Smooth muscle cell (in vitro differentiated cells): ENCODE results near the gene KCNK18. TPM values are rescaled to one million over a fixed set of nuclear protein-coding genes. Genes with fewer than 3 reads are reported as not detected.
"Not testable (repeated sequence)": the region's sequence is repeated elsewhere in the genome, so short reads cannot be mapped to it uniquely, and the experiment has no call there.

ENCODE experiments used
- DNase-seq: peaks from one replicate; lab custom pipeline; 2025; ENCODE audit not compliant: unreplicated experiment; lab: John Stamatoyannopoulos, UW
- H2AFZ ChIP-seq: fragments of 200-600 bp; sonication (generic); 2 replicates; pipeline ENCODE4 v1.6.0; 2016; ENCODE audit warnings: antibody characterized with exemption, low read depth, mild to moderate bottlenecking
- H3F3A ChIP-seq: fragments of 200-600 bp; sonication (generic); 2 replicates; pipeline ENCODE4 v1.6.0; 2017; ENCODE audit warnings: antibody characterized with exemption, low read depth
- H3K27ac ChIP-seq: fragments of 200-600 bp; sonication (generic); 2 replicates; pipeline ENCODE4 v1.5.1; 2016; ENCODE audit warnings: low read depth, mild to moderate bottlenecking
- H3K27me3 ChIP-seq: fragments of 200-600 bp; sonication (generic); 2 replicates; pipeline ENCODE4 v1.6.1; 2016; ENCODE audit warnings: low read depth, mild to moderate bottlenecking
- H3K36me3 ChIP-seq: fragments of 200-600 bp; sonication (generic); 2 replicates; pipeline ENCODE4 v1.5.1; 2016; ENCODE audit warnings: low read depth
- H3K4me1 ChIP-seq: fragments of 200-600 bp; sonication (generic); 2 replicates; pipeline ENCODE4 v1.5.1; 2016; ENCODE audit warnings: low read depth
- H3K4me2 ChIP-seq: fragments of 200-600 bp; sonication (generic); 2 replicates; pipeline ENCODE4 v1.6.0; 2016; ENCODE audit warnings: mild to moderate bottlenecking
- H3K4me3 ChIP-seq: fragments of 200-600 bp; sonication (generic); 2 replicates; pipeline ENCODE4 v1.5.1; 2016; ENCODE audit warnings: mild to moderate bottlenecking
- H3K79me2 ChIP-seq: fragments of 200-600 bp; sonication (generic); 2 replicates; pipeline ENCODE4 v1.6.0; 2016; ENCODE audit warnings: low read depth, mild to moderate bottlenecking
- H3K9ac ChIP-seq: fragments of 200-600 bp; sonication (generic); 2 replicates; pipeline ENCODE4 v1.6.0; 2016; ENCODE audit warnings: low read depth
- H3K9me3 ChIP-seq: fragments of 200-600 bp; sonication (generic); replicated peaks from 2 replicates; pipeline ENCODE4 v1.5.1; 2016; ENCODE audit warnings: low read depth
- H4K20me1 ChIP-seq: fragments of 200-600 bp; sonication (generic); 2 replicates; pipeline ENCODE4 v1.6.0; 2016; ENCODE audit warnings: low read depth
- CTCF ChIP-seq: fragments of 200-600 bp; sonication (generic); IDR thresholded peaks from 2 replicates; pipeline ENCODE4 v1.5.1; 2017; ENCODE audit warnings: borderline replicate concordance, mild to moderate bottlenecking, antibody characterized with exemption; ENCODE audit not compliant: insufficient read depth, poor library complexity, severe bottlenecking
- WGBS: methylation state at CpG from one replicate; pipeline ENCODE4 v1.1.7; 2016; ENCODE audit warnings: low lambda C conversion rate; 5-methylcytosine and 5-hydroxymethylcytosine counted together
- polyA plus RNA-seq: library from polyadenylated mRNA; unstranded; fragments of >200 nt; fragmentation: Nextera tagmentation; extraction: Ambion mirVana; gene quantifications from 2 replicates; pipeline ENCODE4 v1.2.1, GENCODE V29; 2016
- total RNA-seq: library from RNA; depleted of rRNA; stranded (reverse); fragments of >200 nt; gene quantifications from 2 replicates; pipeline ENCODE4 v1.2.3, GENCODE V29; 2014

Gene KCNK18
- total and polyA plus RNA-seq, 2 experiments from 2014 or later = not detected

GRCh38 chr10:117175901-117176534 lies 21.3 kb upstream of the KCNK18 start:
- WGBS = 16% methylated on average over 12 of the region's 12 CpGs
- peak overlapping the region; percentile 53 for H3K4me3 ChIP-seq
- H3K4me2 ChIP-seq = peak overlapping the region; percentile 85
- H3K4me1 ChIP-seq = peaks cover 7% of the 10 kb centered on the region
- TF ChIP-seq CTCF = peak; percentile 85
- H2AFZ ChIP-seq = peak overlapping the region; percentile 76
- peak; percentile 33 for DNase-seq
- peaks cover 75% of the 10 kb centered on the region for H3K27me3 ChIP-seq
- no peaks in the 10 kb centered on the region for H4K20me1 ChIP-seq
- H3K79me2 ChIP-seq = no peaks in the 10 kb centered on the region
- no peaks in the 10 kb centered on the region for H3K36me3 ChIP-seq
- H3K27ac ChIP-seq = no peak overlapping the region
- H3F3A ChIP-seq = no peaks in the 10 kb centered on the region
- no peaks in the 10 kb centered on the region for H3K9me3 ChIP-seq
- H3K9ac ChIP-seq = no peak overlapping the region

- no peaks in the 10 kb centered on the region for H4K20me1 ChIP-seq
- TF ChIP-seq CTCF = no peak
- H3K27me3 ChIP-seq = peaks cover 62% of the 10 kb centered on the region
- H3K27ac ChIP-seq = no peak overlapping the region
- H3K36me3 ChIP-seq = no peaks in the 10 kb centered on the region
- no peaks in the 10 kb centered on the region for H3F3A ChIP-seq
- no peak overlapping the region for H3K9ac ChIP-seq
- 78% methylated on average over 3 of the region's 3 CpGs for WGBS
- no peak overlapping the region for H2AFZ ChIP-seq
- H3K9me3 ChIP-seq = no peaks in the 10 kb centered on the region
- peaks cover 5% of the 10 kb centered on the region for H3K4me1 ChIP-seq
- H3K4me3 ChIP-seq = no peak overlapping the region
- no peaks in the 10 kb centered on the region for H3K79me2 ChIP-seq
- H3K4me2 ChIP-seq = no peak overlapping the region
- no peak for DNase-seq
Observed at GRCh38 chr10:117178190-117178589, 19.1 kb upstream of the KCNK18 start.

GRCh38 chr10:117184296-117184695 lies 13.0 kb upstream of the KCNK18 start:
- Histone ChIP-seq H3K9me3 (no peaks in the 10 kb centered on the region), H4K20me1 (no peaks in the 10 kb centered on the region), H3K27me3 (peaks cover 34% of the 10 kb centered on the region), H3K4me3 (no peak overlapping the region), H3K79me2 (no peaks in the 10 kb centered on the region), H3K36me3 (no peaks in the 10 kb centered on the region), H3K9ac (no peak overlapping the region), H2AFZ (no peak overlapping the region), H3K27ac (no peak overlapping the region), H3K4me2 (no peak overlapping the region), H3K4me1 (no peaks in the 10 kb centered on the region), H3F3A (no peaks in the 10 kb centered on the region)
- no peak for DNase-seq
- WGBS = 90% methylated on average over 10 of the region's 10 CpGs
- no peak for TF ChIP-seq CTCF

- Histone ChIP-seq H3K4me3 (no peak overlapping the region), H3K79me2 (no peaks in the 10 kb centered on the region), H3K4me2 (no peak overlapping the region), H3K27me3 (peaks cover 29% of the 10 kb centered on the region), H3K4me1 (no peaks in the 10 kb centered on the region), H3K9me3 (no peaks in the 10 kb centered on the region), H3K27ac (no peak overlapping the region), H4K20me1 (no peaks in the 10 kb centered on the region), H3F3A (no peaks in the 10 kb centered on the region), H2AFZ (no peak overlapping the region), H3K36me3 (no peaks in the 10 kb centered on the region), H3K9ac (no peak overlapping the region)
- no peak for DNase-seq
- no peak for TF ChIP-seq CTCF
- 93% methylated on average over 3 of the region's 3 CpGs for WGBS
Observed at GRCh38 chr10:117184821-117185220, 12.5 kb upstream of the KCNK18 start.

GRCh38 chr10:117185817-117186216 lies 11.5 kb upstream of the KCNK18 start:
- not testable (repeated sequence) for H2AFZ ChIP-seq, DNase-seq

More at GRCh38 chr10:117185817-117186216, 11.5 kb upstream of the KCNK18 start:
- H3K9me3 ChIP-seq, H3K4me1 ChIP-seq, H3K4me3 ChIP-seq, H3K27ac ChIP-seq, H3K79me2 ChIP-seq, H4K20me1 ChIP-seq, H3F3A ChIP-seq, H3K9ac ChIP-seq, H3K36me3 ChIP-seq, H3K4me2 ChIP-seq: not testable (repeated sequence)
- peaks cover 19% of the 10 kb centered on the region for H3K27me3 ChIP-seq
- 100% methylated on average over 4 of the region's 4 CpGs for WGBS
